HepG2 (cell line): Measurements from ENCODE around the gene ADAMTS15.

ENCODE experiments used
- HDAC6 ChIP-seq: fragments of 200-600 bp; sonication (generic); IDR thresholded peaks from 2 replicates; pipeline ENCODE4 v1.7.0; 2017; ENCODE audit warnings: mild to moderate bottlenecking, antibody characterized with exemption, low read length, low read depth
- KAT8 ChIP-seq: IDR thresholded peaks from 2 replicates; pipeline ENCODE4 v1.6.1; 2016; ENCODE audit warnings: missing genetic modification reagents, missing compliant biosample characterization
- ZNF772 ChIP-seq: sonication (generic); formaldehyde crosslinking; IDR thresholded peaks from 2 replicates; pipeline ENCODE4 v1.5.0; 2020; ENCODE audit warnings: mild to moderate bottlenecking, missing genetic modification reagents
- TF ChIP-seq, protein P1 (sequence below): sonication (generic); formaldehyde crosslinking; IDR thresholded peaks from 2 replicates; pipeline ENCODE4 v1.4.0; 2020; ENCODE audit warnings: missing genetic modification reagents
- TF ChIP-seq, protein P2 (sequence below): sonication (generic); formaldehyde crosslinking; IDR thresholded peaks from 2 replicates; pipeline ENCODE4 v1.9.0; 2021; ENCODE audit warnings: missing genetic modification reagents, borderline replicate concordance
- TF ChIP-seq, protein P3 (sequence below), 2 experiments: sonication (generic) in 1 of 2; formaldehyde crosslinking in 1 of 2; IDR thresholded peaks; 2 replicates each; pipeline versions ENCODE4 v1.6.1 to v1.9.0; 2014 to 2022; ENCODE audit warnings: antibody characterized with exemption in 1 of 2, borderline replicate concordance in 1 of 2, inconsistent platforms in 1 of 2, low read depth in 1 of 2, missing genetic modification reagents in 1 of 2

DNA sequence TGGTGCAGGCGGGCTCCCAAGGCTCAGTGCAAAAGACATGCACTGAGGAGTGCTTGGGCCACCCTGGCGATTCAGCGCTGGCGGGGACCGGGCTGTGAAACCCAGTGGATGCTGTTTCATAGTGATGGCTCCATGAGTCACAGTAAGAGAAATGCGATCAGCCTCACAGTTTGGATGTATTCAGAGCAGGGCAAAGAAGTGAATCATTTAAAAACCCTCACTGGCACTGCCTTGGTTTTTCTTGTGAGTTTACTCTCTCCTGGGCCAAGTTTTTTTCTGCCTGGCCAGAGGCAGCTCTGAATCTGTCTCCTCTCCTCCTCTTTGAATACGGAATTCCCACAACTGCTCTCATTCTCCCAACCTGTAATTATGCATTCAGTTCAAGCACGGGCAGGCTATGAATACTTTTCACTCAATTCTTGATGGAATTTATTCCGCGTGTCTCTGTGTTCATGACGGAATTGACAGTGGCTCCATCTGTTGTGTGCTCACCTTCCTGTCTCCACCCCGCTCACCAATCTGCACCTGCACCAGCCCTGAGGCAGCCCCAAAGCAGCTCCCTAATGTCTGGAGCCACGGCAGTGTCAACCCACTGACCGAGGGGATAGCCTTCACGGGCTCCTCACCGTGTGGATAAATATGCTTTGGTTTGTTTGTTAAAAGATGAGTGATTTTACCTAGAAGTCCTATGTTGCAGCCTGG lies 34.9 kb upstream of the ADAMTS15 start:
- no peak for TF ChIP-seq ZNF772 (CRISPR knock-in tag)
- TF ChIP-seq KAT8 (CRISPR knock-in tag) = no peak
- TF ChIP-seq HDAC6 = no peak
- TF ChIP-seq, protein P1, sequence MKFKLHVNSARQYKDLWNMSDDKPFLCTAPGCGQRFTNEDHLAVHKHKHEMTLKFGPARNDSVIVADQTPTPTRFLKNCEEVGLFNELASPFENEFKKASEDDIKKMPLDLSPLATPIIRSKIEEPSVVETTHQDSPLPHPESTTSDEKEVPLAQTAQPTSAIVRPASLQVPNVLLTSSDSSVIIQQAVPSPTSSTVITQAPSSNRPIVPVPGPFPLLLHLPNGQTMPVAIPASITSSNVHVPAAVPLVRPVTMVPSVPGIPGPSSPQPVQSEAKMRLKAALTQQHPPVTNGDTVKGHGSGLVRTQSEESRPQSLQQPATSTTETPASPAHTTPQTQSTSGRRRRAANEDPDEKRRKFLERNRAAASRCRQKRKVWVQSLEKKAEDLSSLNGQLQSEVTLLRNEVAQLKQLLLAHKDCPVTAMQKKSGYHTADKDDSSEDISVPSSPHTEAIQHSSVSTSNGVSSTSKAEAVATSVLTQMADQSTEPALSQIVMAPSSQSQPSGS (CRISPR knock-in tag) = no peak
- TF ChIP-seq, protein P2, sequence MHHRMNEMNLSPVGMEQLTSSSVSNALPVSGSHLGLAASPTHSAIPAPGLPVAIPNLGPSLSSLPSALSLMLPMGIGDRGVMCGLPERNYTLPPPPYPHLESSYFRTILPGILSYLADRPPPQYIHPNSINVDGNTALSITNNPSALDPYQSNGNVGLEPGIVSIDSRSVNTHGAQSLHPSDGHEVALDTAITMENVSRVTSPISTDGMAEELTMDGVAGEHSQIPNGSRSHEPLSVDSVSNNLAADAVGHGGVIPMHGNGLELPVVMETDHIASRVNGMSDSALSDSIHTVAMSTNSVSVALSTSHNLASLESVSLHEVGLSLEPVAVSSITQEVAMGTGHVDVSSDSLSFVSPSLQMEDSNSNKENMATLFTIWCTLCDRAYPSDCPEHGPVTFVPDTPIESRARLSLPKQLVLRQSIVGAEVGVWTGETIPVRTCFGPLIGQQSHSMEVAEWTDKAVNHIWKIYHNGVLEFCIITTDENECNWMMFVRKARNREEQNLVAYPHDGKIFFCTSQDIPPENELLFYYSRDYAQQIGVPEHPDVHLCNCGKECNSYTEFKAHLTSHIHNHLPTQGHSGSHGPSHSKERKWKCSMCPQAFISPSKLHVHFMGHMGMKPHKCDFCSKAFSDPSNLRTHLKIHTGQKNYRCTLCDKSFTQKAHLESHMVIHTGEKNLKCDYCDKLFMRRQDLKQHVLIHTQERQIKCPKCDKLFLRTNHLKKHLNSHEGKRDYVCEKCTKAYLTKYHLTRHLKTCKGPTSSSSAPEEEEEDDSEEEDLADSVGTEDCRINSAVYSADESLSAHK (CRISPR knock-in tag) = no peak
- TF ChIP-seq, protein P3, sequence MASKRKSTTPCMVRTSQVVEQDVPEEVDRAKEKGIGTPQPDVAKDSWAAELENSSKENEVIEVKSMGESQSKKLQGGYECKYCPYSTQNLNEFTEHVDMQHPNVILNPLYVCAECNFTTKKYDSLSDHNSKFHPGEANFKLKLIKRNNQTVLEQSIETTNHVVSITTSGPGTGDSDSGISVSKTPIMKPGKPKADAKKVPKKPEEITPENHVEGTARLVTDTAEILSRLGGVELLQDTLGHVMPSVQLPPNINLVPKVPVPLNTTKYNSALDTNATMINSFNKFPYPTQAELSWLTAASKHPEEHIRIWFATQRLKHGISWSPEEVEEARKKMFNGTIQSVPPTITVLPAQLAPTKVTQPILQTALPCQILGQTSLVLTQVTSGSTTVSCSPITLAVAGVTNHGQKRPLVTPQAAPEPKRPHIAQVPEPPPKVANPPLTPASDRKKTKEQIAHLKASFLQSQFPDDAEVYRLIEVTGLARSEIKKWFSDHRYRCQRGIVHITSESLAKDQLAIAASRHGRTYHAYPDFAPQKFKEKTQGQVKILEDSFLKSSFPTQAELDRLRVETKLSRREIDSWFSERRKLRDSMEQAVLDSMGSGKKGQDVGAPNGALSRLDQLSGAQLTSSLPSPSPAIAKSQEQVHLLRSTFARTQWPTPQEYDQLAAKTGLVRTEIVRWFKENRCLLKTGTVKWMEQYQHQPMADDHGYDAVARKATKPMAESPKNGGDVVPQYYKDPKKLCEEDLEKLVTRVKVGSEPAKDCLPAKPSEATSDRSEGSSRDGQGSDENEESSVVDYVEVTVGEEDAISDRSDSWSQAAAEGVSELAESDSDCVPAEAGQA (IDR thresholded peaks at IDR 0.05; ENCODE audit: low read depth) = no peak
- TF ChIP-seq, protein P3 (CRISPR knock-in tag; IDR thresholded peaks at IDR 0.05; ENCODE audit: borderline replicate concordance) = no peak
